Measurements from ENCODE around the gene NBEAL1. TPM values are rescaled to one million over a fixed set of nuclear protein-coding genes. Genes with fewer than 3 reads are reported as not detected.

NBEAL1 gene
- total RNA-seq, 2 donors from 2014 or later = 99.2 to 119 TPM

DNA sequence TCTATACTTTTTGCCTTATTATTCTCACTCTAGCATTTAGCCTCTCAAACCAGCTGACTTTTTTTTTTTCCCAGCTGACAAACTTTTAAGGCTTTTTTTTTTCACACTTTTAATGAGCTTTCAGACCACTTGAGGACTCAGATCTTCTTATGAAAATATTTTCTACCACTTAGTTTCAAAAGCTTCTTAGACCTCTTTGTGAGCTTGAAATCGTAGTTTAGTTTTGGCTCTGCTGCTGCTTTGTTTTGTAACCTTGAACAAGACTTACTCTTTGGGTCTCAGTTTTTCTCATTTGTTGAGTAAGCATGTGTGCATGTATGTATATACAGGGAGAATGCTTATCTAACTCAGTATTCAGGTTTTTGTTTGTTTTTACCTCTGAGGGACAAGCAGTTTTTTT is 3.5 kb downstream of the NBEAL1 start:
- peak overlapping the region in 1 of 2 donors; percentile 54 for H3K27ac ChIP-seq
- H3K4me3 ChIP-seq = peak overlapping the region; percentile 95
- peaks cover 7 to 28% of the 10 kb centered on the region in 2 donors for H3K4me1 ChIP-seq (ENCODE audit: control insufficient read depth in 1 of 2, low read depth in 2 of 2)
- ATAC-seq (ENCODE audit: insufficient number of reproducible peaks, low FRiP score, low read depth) (no peak), DNase-seq (ENCODE audit: low spot score) (no peak)
- H3K27me3 ChIP-seq (replicated peaks; ENCODE audit: insufficient read depth) = no peaks in the 10 kb centered on the region
- H3K36me3 ChIP-seq = no peaks in the 10 kb centered on the region
- TF ChIP-seq, protein P1, sequence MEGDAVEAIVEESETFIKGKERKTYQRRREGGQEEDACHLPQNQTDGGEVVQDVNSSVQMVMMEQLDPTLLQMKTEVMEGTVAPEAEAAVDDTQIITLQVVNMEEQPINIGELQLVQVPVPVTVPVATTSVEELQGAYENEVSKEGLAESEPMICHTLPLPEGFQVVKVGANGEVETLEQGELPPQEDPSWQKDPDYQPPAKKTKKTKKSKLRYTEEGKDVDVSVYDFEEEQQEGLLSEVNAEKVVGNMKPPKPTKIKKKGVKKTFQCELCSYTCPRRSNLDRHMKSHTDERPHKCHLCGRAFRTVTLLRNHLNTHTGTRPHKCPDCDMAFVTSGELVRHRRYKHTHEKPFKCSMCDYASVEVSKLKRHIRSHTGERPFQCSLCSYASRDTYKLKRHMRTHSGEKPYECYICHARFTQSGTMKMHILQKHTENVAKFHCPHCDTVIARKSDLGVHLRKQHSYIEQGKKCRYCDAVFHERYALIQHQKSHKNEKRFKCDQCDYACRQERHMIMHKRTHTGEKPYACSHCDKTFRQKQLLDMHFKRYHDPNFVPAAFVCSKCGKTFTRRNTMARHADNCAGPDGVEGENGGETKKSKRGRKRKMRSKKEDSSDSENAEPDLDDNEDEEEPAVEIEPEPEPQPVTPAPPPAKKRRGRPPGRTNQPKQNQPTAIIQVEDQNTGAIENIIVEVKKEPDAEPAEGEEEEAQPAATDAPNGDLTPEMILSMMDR (IDR thresholded peaks at IDR 0.05) = no peak
- no peaks in the 10 kb centered on the region for H3K9me3 ChIP-seq

DNA sequence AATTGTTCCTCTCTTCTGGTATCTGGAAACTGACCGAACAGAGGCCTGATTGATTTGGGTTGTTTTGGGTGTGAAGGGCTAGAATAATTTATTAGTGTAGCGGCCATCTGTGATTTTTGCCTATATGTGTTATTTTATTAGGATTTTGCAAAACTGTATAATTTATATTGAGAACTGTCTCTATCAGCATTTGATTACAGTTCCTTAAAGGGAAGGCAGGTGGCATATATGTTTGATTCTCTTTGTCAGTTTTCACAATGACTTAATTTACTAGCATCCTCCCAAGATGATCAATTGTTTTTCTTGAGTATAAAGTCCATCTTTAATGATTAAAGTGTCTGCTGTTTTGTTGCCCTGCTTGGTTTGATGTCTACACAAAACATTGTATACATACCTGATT is 4.5 kb downstream of the NBEAL1 start:
- ATAC-seq (ENCODE audit: insufficient number of reproducible peaks, low FRiP score, low read depth) = no peak
- H3K27me3 ChIP-seq (replicated peaks; ENCODE audit: insufficient read depth) = no peaks in the 10 kb centered on the region
- TF ChIP-seq, protein P1 (IDR thresholded peaks at IDR 0.05) = no peak
- peak overlapping the region; percentile 95 for H3K4me3 ChIP-seq
- no peak for DNase-seq (ENCODE audit: low spot score)
- H3K27ac ChIP-seq = peak overlapping the region in 1 of 2 donors; percentile 54
- H3K4me1 ChIP-seq (ENCODE audit: control insufficient read depth in 1 of 2, low read depth in 2 of 2) = peaks cover 7 to 34% of the 10 kb centered on the region in 2 donors
- no peaks in the 10 kb centered on the region for H3K36me3 ChIP-seq
- H3K9me3 ChIP-seq = no peaks in the 10 kb centered on the region

GRCh38 chr2:203021991-203022390 is 7.3 kb downstream of the NBEAL1 start:
- Histone ChIP-seq H3K4me3 (peak overlapping the region; percentile 95), H3K4me1 (ENCODE audit: control insufficient read depth in 1 of 2, low read depth in 2 of 2) (peaks cover 11 to 52% of the 10 kb centered on the region in 2 donors), H3K36me3 (no peaks in the 10 kb centered on the region), H3K9me3 (no peaks in the 10 kb centered on the region), H3K27ac (peak overlapping the region; percentile 66 to 70), H3K27me3 (replicated peaks; ENCODE audit: insufficient read depth) (no peaks in the 10 kb centered on the region)
- DNase-seq (ENCODE audit: low spot score) = no peak
- TF ChIP-seq, protein P1 (IDR thresholded peaks at IDR 0.05) = no peak
- ATAC-seq (ENCODE audit: insufficient number of reproducible peaks, low FRiP score, low read depth) = no peak

- peak; percentile 50 for ATAC-seq (ENCODE audit: insufficient number of reproducible peaks, low FRiP score, low read depth)
- Histone ChIP-seq H3K4me1 (ENCODE audit: control insufficient read depth in 1 of 2, low read depth in 2 of 2) (peaks cover 11 to 59% of the 10 kb centered on the region in 2 donors), H3K36me3 (no peaks in the 10 kb centered on the region), H3K27me3 (replicated peaks; ENCODE audit: insufficient read depth) (no peaks in the 10 kb centered on the region), H3K4me3 (peak overlapping the region; percentile 95), H3K27ac (peak overlapping the region; percentile 66 to 70), H3K9me3 (no peaks in the 10 kb centered on the region)
- TF ChIP-seq, protein P1 (IDR thresholded peaks at IDR 0.05) = no peak
- DNase-seq (ENCODE audit: low spot score) = no peak
Observed at GRCh38 chr2:203022751-203023150, 8.1 kb downstream of the NBEAL1 start.

GRCh38 chr2:203025592-203025991 is 10.9 kb downstream of the NBEAL1 start:
- Histone ChIP-seq H3K4me3 (no peak overlapping the region), H3K4me1 (ENCODE audit: control insufficient read depth in 1 of 2, low read depth in 2 of 2) (peaks cover 13 to 60% of the 10 kb centered on the region in 2 donors), H3K27me3 (replicated peaks; ENCODE audit: insufficient read depth) (no peaks in the 10 kb centered on the region), H3K27ac (peak overlapping the region; percentile 45 to 47), H3K9me3 (no peaks in the 10 kb centered on the region), H3K36me3 (no peaks in the 10 kb centered on the region)
- ATAC-seq (ENCODE audit: insufficient number of reproducible peaks, low FRiP score, low read depth) (no peak), DNase-seq (ENCODE audit: low spot score) (no peak)
- TF ChIP-seq, protein P1 (IDR thresholded peaks at IDR 0.05) = no peak
